ENCODE data around the gene NEU4.

The NEU4 gene

GRCh38 chr2:241835611-241836010 lies 26.6 kb downstream of the NEU4 start:
- no peak for DNase-seq

GRCh38 chr2:241836292-241836691 lies 27.3 kb downstream of the NEU4 start:
- DNase-seq = no peak

GRCh38 chr2:241837197-241837965 lies 28.4 kb downstream of the NEU4 start:
- no peak for DNase-seq

GRCh38 chr2:241841181-241842066 lies 32.4 kb downstream of the NEU4 start:
- DNase-seq = no peak

- no peak for DNase-seq
These were observed 33.0 kb downstream of the NEU4 start for GRCh38 chr2:241842067-241842415.

GRCh38 chr2:241842620-241843211 lies 33.7 kb downstream of the NEU4 start:
- DNase-seq = no peak

GRCh38 chr2:241843321-241844065 lies 34.5 kb downstream of the NEU4 start:
- no peak for DNase-seq

- no peak for DNase-seq
These were observed 35.2 kb downstream of the NEU4 start for GRCh38 chr2:241844066-241844728.

GRCh38 chr2:241844831-241845578 lies 36.0 kb downstream of the NEU4 start:
- no peak for DNase-seq

- DNase-seq = no peak
These were observed 37.4 kb downstream of the NEU4 start for GRCh38 chr2:241846406-241846805.

GRCh38 chr2:241848761-241849615 lies 40.0 kb downstream of the NEU4 start:
- DNase-seq = no peak

- no peak for DNase-seq
These were observed 40.9 kb downstream of the NEU4 start for GRCh38 chr2:241849616-241850543.

GRCh38 chr2:241850544-241851324 lies 41.7 kb downstream of the NEU4 start:
- no peak for DNase-seq

- no peak for DNase-seq
These were observed 42.5 kb downstream of the NEU4 start for GRCh38 chr2:241851325-241852115.

- DNase-seq = no peak
These were observed 43.4 kb downstream of the NEU4 start for GRCh38 chr2:241852116-241852980.

- no peak for DNase-seq
These were observed 44.1 kb downstream of the NEU4 start for GRCh38 chr2:241852981-241853631.
